CD1c-positive myeloid dendritic cell (primary cell): ENCODE results near the gene PPP6R2.

Experiments used
- DNase-seq: peaks from one replicate; pipeline ENCODE4 v3.0.0-alpha.2; 2016; ENCODE audit errors: extremely low spot score

PPP6R2 gene

GRCh38 chr22:50342651-50343540, at the start of gene PPP6R2:
PPP6R2 (plus strand) TSS chr22:50343327; CDS start chr22:50393909, 50,582 bp downstream.
- DNase-seq = peak; percentile 96

GRCh38 chr22:50293441-50294318, 49.4 kb upstream of the PPP6R2 start:
- DNase-seq = peak; percentile 48

GRCh38 chr22:50294319-50294656, 48.8 kb upstream of the PPP6R2 start:
- DNase-seq = no peak

GRCh38 chr22:50296658-50297490, 46.3 kb upstream of the PPP6R2 start:
- no peak for DNase-seq

- DNase-seq = no peak
These were observed 45.4 kb upstream of the PPP6R2 start for GRCh38 chr22:50297510-50298265.

GRCh38 chr22:50298266-50298637, 44.9 kb upstream of the PPP6R2 start:
- no peak for DNase-seq

GRCh38 chr22:50298937-50299784, 44.0 kb upstream of the PPP6R2 start:
- no peak for DNase-seq

GRCh38 chr22:50299785-50300619, 43.1 kb upstream of the PPP6R2 start:
- no peak for DNase-seq

GRCh38 chr22:50300620-50301257, 42.4 kb upstream of the PPP6R2 start:
- no peak for DNase-seq

- DNase-seq = no peak
These were observed 41.5 kb upstream of the PPP6R2 start for GRCh38 chr22:50301581-50301991.

GRCh38 chr22:50302041-50302541, 41.0 kb upstream of the PPP6R2 start:
- peak; percentile 48 for DNase-seq

GRCh38 chr22:50302564-50302963, 40.6 kb upstream of the PPP6R2 start:
- no peak for DNase-seq

GRCh38 chr22:50303515-50303847, 39.6 kb upstream of the PPP6R2 start:
- no peak for DNase-seq

- peak; percentile 77 for DNase-seq
These were observed 39.1 kb upstream of the PPP6R2 start for GRCh38 chr22:50303848-50304527.

GRCh38 chr22:50304528-50305392, 38.4 kb upstream of the PPP6R2 start:
- peak; percentile 82 for DNase-seq

GRCh38 chr22:50305393-50305922, 37.7 kb upstream of the PPP6R2 start:
- DNase-seq = no peak
